22Rv1 (cell line): Measurements from ENCODE around the gene ALDOC.

Experiments
- CTCF ChIP-seq: fragments of 450-650 bp; IDR thresholded peaks from 2 replicates; pipeline ENCODE4 v1.5.1; 2017; ENCODE audit warnings: mild to moderate bottlenecking
- ZFX ChIP-seq: fragments of 450-650 bp; IDR thresholded peaks from 2 replicates; pipeline ENCODE4 v1.6.1; 2017; ENCODE audit warnings: antibody characterized with exemption, borderline replicate concordance

GRCh38 chr17:28523876-28524275, 52.8 kb downstream of the ALDOC start:
- TF ChIP-seq CTCF (no peak), ZFX (no peak)
